ENCODE results near the gene PHLPP2.

DNA sequence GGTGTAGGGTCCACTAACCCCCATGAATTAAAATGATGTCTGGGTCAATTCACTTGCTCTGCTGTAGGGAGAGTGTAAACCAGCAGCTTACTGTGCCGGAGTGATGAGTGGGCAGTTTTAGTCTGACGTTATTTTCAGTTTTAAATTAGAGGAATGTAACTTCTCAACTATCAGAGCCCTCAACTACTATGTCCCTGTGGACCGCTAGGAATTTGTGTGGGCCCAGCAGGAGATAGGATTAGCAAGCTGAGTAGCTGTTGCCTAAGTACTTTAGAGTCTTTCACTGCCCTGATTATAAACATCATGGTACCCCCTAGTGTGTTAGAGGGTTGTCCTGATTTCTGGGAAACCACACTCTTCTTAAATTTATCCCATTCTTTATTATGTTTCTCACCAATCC, 87.1 kb downstream of the PHLPP2 start:
- TF ChIP-seq, protein P1, sequence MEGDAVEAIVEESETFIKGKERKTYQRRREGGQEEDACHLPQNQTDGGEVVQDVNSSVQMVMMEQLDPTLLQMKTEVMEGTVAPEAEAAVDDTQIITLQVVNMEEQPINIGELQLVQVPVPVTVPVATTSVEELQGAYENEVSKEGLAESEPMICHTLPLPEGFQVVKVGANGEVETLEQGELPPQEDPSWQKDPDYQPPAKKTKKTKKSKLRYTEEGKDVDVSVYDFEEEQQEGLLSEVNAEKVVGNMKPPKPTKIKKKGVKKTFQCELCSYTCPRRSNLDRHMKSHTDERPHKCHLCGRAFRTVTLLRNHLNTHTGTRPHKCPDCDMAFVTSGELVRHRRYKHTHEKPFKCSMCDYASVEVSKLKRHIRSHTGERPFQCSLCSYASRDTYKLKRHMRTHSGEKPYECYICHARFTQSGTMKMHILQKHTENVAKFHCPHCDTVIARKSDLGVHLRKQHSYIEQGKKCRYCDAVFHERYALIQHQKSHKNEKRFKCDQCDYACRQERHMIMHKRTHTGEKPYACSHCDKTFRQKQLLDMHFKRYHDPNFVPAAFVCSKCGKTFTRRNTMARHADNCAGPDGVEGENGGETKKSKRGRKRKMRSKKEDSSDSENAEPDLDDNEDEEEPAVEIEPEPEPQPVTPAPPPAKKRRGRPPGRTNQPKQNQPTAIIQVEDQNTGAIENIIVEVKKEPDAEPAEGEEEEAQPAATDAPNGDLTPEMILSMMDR (IDR thresholded peaks at IDR 0.05): no peak
- TF ChIP-seq POLR2A (IDR thresholded peaks at IDR 0.05): no peak

Measured in esophagus squamous epithelium (tissue), 4 donors.